ENCODE measurements around the gene ACSF2. TPM values are rescaled to one million over a fixed set of nuclear protein-coding genes. Genes with fewer than 3 reads are reported as not detected.
A peak's percentile ranks its signal among the peaks of the same experiment; 100 is the strongest.

Gene ACSF2
- total and polyA plus RNA-seq, 8 donors: 16.1 to 172 (median 67.9) TPM

- intact Hi-C loops (cut with DNase I; ENCODE audit: low total_unique reads): no loop called here
- TF ChIP-seq CTCF (IDR thresholded peaks at IDR 0.05) (no peak), POLR2AphosphoS5 (IDR thresholded peaks at IDR 0.05) (no peak), POLR2A (IDR thresholded peaks at IDR 0.05) (no peak), EP300 (IDR thresholded peaks at IDR 0.05) (no peak)
- Histone ChIP-seq H3K4me1 (peaks cover 16 to 45% (median 21%) of the 10 kb centered on the region in 4 donors), H3K9me3 (no peaks in the 10 kb centered on the region), H3K27ac (peak overlapping the region in 4 of 5 donors; percentile 70 to 85 (median 78)), H3K4me3 (no peak overlapping the region), H3K36me3 (no peaks in the 10 kb centered on the region), H3K27me3 (no peaks in the 10 kb centered on the region)
- DNase-seq: no peak
- WGBS, 5 donors: 94 to 99% (median 96%) methylated on average over 6 of the region's 6 CpGs
These were observed 5.5 kb upstream of the ACSF2 start for GRCh38 chr17:50420419-50421112.

- H3K36me3 ChIP-seq: no peaks in the 10 kb centered on the region
- DNase-seq: peak in 1 of 2 donors; percentile 45
- H3K4me1 ChIP-seq: peaks cover 22 to 52% (median 28%) of the 10 kb centered on the region in 4 donors
- WGBS, 5 donors: 28 to 36% (median 32%) methylated on average over 3 of the region's 3 CpGs
- peak overlapping the region in 2 of 4 donors; percentile 8 to 27 for H3K4me3 ChIP-seq
- no peaks in the 10 kb centered on the region for H3K9me3 ChIP-seq
- TF ChIP-seq CTCF (IDR thresholded peaks at IDR 0.05) (no peak), EP300 (IDR thresholded peaks at IDR 0.05) (no peak), POLR2A (IDR thresholded peaks at IDR 0.05) (no peak), POLR2AphosphoS5 (IDR thresholded peaks at IDR 0.05) (no peak)
- no peaks in the 10 kb centered on the region for H3K27me3 ChIP-seq
- H3K27ac ChIP-seq: peak overlapping the region; percentile 70 to 85 (median 76)
- intact Hi-C loops (cut with DNase I; ENCODE audit: low total_unique reads): no loop called here
These were observed 4.5 kb upstream of the ACSF2 start for GRCh38 chr17:50421308-50422051.

- no peaks in the 10 kb centered on the region for H3K36me3 ChIP-seq
- 73 to 87% (median 78%) methylated on average over 2 of the region's 2 CpGs for WGBS, 5 donors
- TF ChIP-seq POLR2A (IDR thresholded peaks at IDR 0.05): no peak
- no peak for TF ChIP-seq CTCF (IDR thresholded peaks at IDR 0.05)
- no peak for TF ChIP-seq POLR2AphosphoS5 (IDR thresholded peaks at IDR 0.05)
- TF ChIP-seq EP300 (IDR thresholded peaks at IDR 0.05): no peak
- no peaks in the 10 kb centered on the region for H3K27me3 ChIP-seq
- no peak overlapping the region for H3K4me3 ChIP-seq
- peak overlapping the region in 3 of 5 donors; percentile 32 to 85 (median 79) for H3K27ac ChIP-seq
- intact Hi-C loops (cut with DNase I; ENCODE audit: low total_unique reads): no loop called here
- H3K4me1 ChIP-seq: peaks cover 34 to 64% (median 40%) of the 10 kb centered on the region in 4 donors
- no peak for DNase-seq
- H3K9me3 ChIP-seq: no peaks in the 10 kb centered on the region
These were observed 3.3 kb upstream of the ACSF2 start for GRCh38 chr17:50422738-50423137.

- Histone ChIP-seq H3K27me3 (no peaks in the 10 kb centered on the region), H3K4me3 (no peak overlapping the region), H3K27ac (peak overlapping the region in 2 of 5 donors; percentile 14 to 83), H3K4me1 (peaks cover 40 to 73% (median 49%) of the 10 kb centered on the region in 4 donors), H3K36me3 (no peaks in the 10 kb centered on the region), H3K9me3 (no peaks in the 10 kb centered on the region)
- DNase-seq: peak in 1 of 2 donors; percentile 78
- no peak for TF ChIP-seq POLR2A (IDR thresholded peaks at IDR 0.05)
- TF ChIP-seq EP300 (IDR thresholded peaks at IDR 0.05): no peak
- no peak for TF ChIP-seq POLR2AphosphoS5 (IDR thresholded peaks at IDR 0.05)
- no peak for TF ChIP-seq CTCF (IDR thresholded peaks at IDR 0.05)
- 37 to 56% (median 50%) methylated on average over 6 of the region's 6 CpGs for WGBS, 5 donors
- intact Hi-C loops (cut with DNase I; ENCODE audit: low total_unique reads): no loop called here
These were observed 2.4 kb upstream of the ACSF2 start for GRCh38 chr17:50423553-50424159.
